ENCODE data around the gene MLH1. TPM values are rescaled to one million over a fixed set of nuclear protein-coding genes. Genes with fewer than 3 reads are reported as not detected.

The MLH1 gene
- total and polyA plus RNA-seq, 2 of the 8 experiments (the other 6 are each of a cell fraction or from before 2014, with no cell fraction given): 36.4 to 47.3 TPM

DNA sequence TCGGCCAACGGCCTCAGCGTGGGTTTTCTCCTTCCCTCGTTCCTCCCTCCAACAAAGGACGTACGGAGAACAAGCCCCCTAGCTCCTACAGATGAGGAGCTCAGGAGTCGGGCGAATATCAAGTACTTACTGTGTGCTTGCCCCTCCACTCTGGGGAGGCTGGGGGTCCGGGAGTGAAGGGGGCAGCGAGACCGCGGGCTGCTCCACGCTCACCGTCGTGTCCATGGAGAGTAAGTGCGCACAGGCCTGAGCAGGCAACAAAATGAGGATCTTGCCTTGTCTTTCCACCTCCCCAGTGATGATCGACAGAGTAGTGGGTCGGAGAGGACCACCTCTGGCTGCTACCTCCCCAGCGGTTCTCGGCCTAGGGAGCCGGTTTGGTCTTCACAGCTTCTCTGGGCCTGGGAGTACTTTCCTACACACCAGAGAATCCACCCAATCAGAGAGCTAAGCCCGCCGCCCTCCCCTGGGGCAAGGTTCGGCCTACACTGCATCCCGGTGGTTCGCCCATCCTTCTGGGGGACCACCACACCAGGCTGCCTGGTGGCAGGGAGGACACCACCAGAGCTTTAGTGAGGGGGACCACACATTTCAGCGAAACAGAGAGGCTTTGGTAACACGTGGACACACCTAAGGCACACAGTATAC, 47.9 kb upstream of the MLH1 start (continued):
- TF ChIP-seq CHD7 (IDR thresholded peaks at IDR 0.05; ENCODE audit: insufficient replicate concordance, low read length) (no peak), TAF7 (optimal IDR thresholded peaks at IDR 0.05; ENCODE audit: borderline replicate concordance, low read depth, low read length) (no peak)

Measured in H1 (cell line).